Neuronal stem cell (in vitro differentiated cells): ENCODE data around the gene CEACAM19.
"Not testable (repeated sequence)": the region's sequence is repeated elsewhere in the genome, so short reads cannot be mapped to it uniquely, and the experiment has no call there.

Source experiments
- DNase-seq: peaks from one replicate; pipeline ENCODE4 v3.0.0-alpha.2; 2013; ENCODE audit warnings: low spot score
- H2AFZ ChIP-seq: one replicate; pipeline ENCODE4 v1.6.1; 2013; ENCODE audit warnings: mild to moderate bottlenecking, low read length, inconsistent platforms
- H2AK5ac ChIP-seq: 2 replicates; pipeline ENCODE4 v1.6.1; 2013; ENCODE audit warnings: low read depth, mild to moderate bottlenecking, inconsistent platforms, low read length, moderate library complexity, mixed read lengths
- H2BK120ac ChIP-seq: 2 replicates; pipeline ENCODE4 v1.6.1; 2013; ENCODE audit warnings: low read depth, mild to moderate bottlenecking, inconsistent platforms, low read length, moderate library complexity, mixed read lengths
- H2BK12ac ChIP-seq: one replicate; pipeline ENCODE4 v1.6.1; 2013; ENCODE audit warnings: low read length, inconsistent platforms
- H2BK15ac ChIP-seq: 2 replicates; pipeline ENCODE4 v1.6.1; 2013; ENCODE audit warnings: mild to moderate bottlenecking, low read length, inconsistent platforms, mixed read lengths
- H2BK5ac ChIP-seq: one replicate; pipeline ENCODE4 v1.6.1; 2013; ENCODE audit warnings: inconsistent platforms, mild to moderate bottlenecking, low read length, moderate library complexity
- H3K14ac ChIP-seq: one replicate; pipeline ENCODE4 v1.6.1; 2013; ENCODE audit warnings: low read length, inconsistent platforms
- H3K18ac ChIP-seq: 2 replicates; pipeline ENCODE4 v1.6.1; 2013; ENCODE audit warnings: low read length, inconsistent platforms
- H3K23ac ChIP-seq: 2 replicates; pipeline ENCODE4 v1.6.1; 2013; ENCODE audit warnings: low read depth, mild to moderate bottlenecking, mixed read lengths, low read length, inconsistent platforms; ENCODE audit not compliant: poor library complexity
- H3K27ac ChIP-seq: replicated peaks from 3 replicates; pipeline ENCODE4 v1.5.1; 2013; ENCODE audit warnings: low read length, inconsistent platforms
- H3K27me3 ChIP-seq, 3 experiments: 2 replicates each; pipeline ENCODE4 v1.6.1; 2013; ENCODE audit warnings: low read length in 3 of 3, mild to moderate bottlenecking in 2 of 3, inconsistent platforms in 1 of 3, low read depth in 1 of 3, mixed read lengths in 1 of 3, moderate library complexity in 1 of 3; ENCODE audit not compliant: control insufficient read depth in 3 of 3, insufficient read depth in 3 of 3
- H3K36me3 ChIP-seq, 2 donors: replicated peaks in 1 of 2; 2 replicates each; pipeline ENCODE4 v1.6.1; 2013; ENCODE audit warnings: low read length in 2 of 2; ENCODE audit not compliant: control insufficient read depth in 2 of 2, insufficient read depth in 2 of 2
- H3K4ac ChIP-seq: 2 replicates; pipeline ENCODE4 v1.6.1; 2013; ENCODE audit warnings: inconsistent platforms, mild to moderate bottlenecking, low read length, moderate library complexity
- H3K4me1 ChIP-seq, 2 donors: 1 replicate in 1 of 2; 2 replicates in 1 of 2; pipeline ENCODE4 v1.6.1; 2013; ENCODE audit warnings: low read length in 2 of 2, low read depth in 1 of 2; ENCODE audit not compliant: control insufficient read depth in 2 of 2, insufficient read depth in 1 of 2
- H3K4me2 ChIP-seq: one replicate; pipeline ENCODE4 v1.6.1; 2013; ENCODE audit warnings: mild to moderate bottlenecking, low read length, inconsistent platforms; ENCODE audit not compliant: insufficient read depth, poor library complexity, severe bottlenecking
- H3K4me3 ChIP-seq, 2 donors: 2 replicates each; pipeline ENCODE4 v1.5.1; 2013; ENCODE audit warnings: low read length in 2 of 2, mild to moderate bottlenecking in 2 of 2, inconsistent platforms in 1 of 2, moderate library complexity in 1 of 2
- H3K79me1 ChIP-seq: one replicate; pipeline ENCODE4 v1.6.1; 2013; ENCODE audit warnings: low read depth, mild to moderate bottlenecking, inconsistent platforms, low read length, moderate library complexity
- H3K9ac ChIP-seq: one replicate; pipeline ENCODE4 v1.6.1; 2013; ENCODE audit warnings: mild to moderate bottlenecking, low read depth, low read length, inconsistent platforms; ENCODE audit not compliant: poor library complexity
- H3K9me3 ChIP-seq, 2 donors: replicated peaks in 1 of 2; 2 replicates each; pipeline versions ENCODE3 to v1.6.1; 2013; ENCODE audit warnings: low read length in 2 of 2, mild to moderate bottlenecking in 2 of 2, inconsistent platforms in 1 of 2, low read depth in 1 of 2, mixed read lengths in 1 of 2, moderate library complexity in 1 of 2; ENCODE audit not compliant: control insufficient read depth in 2 of 2, insufficient read depth in 1 of 2
- H4K8ac ChIP-seq: one replicate; pipeline ENCODE4 v1.6.1; 2013; ENCODE audit warnings: low read depth, mild to moderate bottlenecking, inconsistent platforms, low read length, moderate library complexity
- H4K91ac ChIP-seq: one replicate; pipeline ENCODE4 v1.6.1; 2013; ENCODE audit warnings: low read length, low read depth, mild to moderate bottlenecking, inconsistent platforms; ENCODE audit not compliant: poor library complexity
- WGBS, 2 donors: extraction: QIAGEN DNeasy Blood & Tissue Kit; methylation state at CpG; one replicate each; pipeline ENCODE4 v1.1.7; 2013; ENCODE audit warnings: missing lambda C conversion rate in 2 of 2, mixed read lengths in 1 of 2; ENCODE audit not compliant: insufficient read length in 2 of 2, insufficient replicate concordance in 1 of 2; ENCODE audit errors: extremely low coverage in 2 of 2; 5-methylcytosine and 5-hydroxymethylcytosine counted together

Gene CEACAM19

DNA sequence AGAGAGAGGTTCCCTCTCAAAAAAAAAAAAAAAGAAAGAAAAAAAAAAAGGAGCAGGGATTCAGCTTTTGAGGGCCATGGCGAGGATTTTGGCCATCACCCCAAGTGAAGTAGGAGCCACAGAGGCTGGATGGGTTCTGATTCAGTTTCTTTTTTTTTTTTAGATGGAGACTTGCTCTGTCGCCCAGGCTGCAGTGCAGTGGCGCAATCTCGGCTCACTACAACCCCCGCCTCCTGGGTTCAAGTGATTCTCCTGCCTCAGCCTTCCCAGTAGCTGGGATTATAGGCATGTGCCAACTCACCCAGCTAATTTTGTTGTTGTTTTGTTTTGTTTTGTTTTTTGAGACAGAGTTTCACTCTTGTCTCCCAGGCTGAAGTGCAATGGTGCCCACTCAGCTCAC is 50.1 kb downstream of the CEACAM19 start:
- H2BK15ac ChIP-seq, H2AFZ ChIP-seq, H3K9me3 ChIP-seq, H3K4ac ChIP-seq, H2BK5ac ChIP-seq, H3K4me3 ChIP-seq, H3K23ac ChIP-seq, H3K4me2 ChIP-seq, H3K18ac ChIP-seq, H2BK12ac ChIP-seq, H4K8ac ChIP-seq, H3K79me1 ChIP-seq, H3K9ac ChIP-seq, DNase-seq, H3K14ac ChIP-seq, H3K36me3 ChIP-seq, H4K91ac ChIP-seq, H3K27me3 ChIP-seq, H2BK120ac ChIP-seq, H2AK5ac ChIP-seq, H3K27ac ChIP-seq: not testable (repeated sequence)
- peaks cover 9 to 13% of the 10 kb centered on the region in 2 donors for H3K4me1 ChIP-seq
- WGBS, 2 donors = no CpG with 5 or more reads among the region's 5 CpGs

DNA sequence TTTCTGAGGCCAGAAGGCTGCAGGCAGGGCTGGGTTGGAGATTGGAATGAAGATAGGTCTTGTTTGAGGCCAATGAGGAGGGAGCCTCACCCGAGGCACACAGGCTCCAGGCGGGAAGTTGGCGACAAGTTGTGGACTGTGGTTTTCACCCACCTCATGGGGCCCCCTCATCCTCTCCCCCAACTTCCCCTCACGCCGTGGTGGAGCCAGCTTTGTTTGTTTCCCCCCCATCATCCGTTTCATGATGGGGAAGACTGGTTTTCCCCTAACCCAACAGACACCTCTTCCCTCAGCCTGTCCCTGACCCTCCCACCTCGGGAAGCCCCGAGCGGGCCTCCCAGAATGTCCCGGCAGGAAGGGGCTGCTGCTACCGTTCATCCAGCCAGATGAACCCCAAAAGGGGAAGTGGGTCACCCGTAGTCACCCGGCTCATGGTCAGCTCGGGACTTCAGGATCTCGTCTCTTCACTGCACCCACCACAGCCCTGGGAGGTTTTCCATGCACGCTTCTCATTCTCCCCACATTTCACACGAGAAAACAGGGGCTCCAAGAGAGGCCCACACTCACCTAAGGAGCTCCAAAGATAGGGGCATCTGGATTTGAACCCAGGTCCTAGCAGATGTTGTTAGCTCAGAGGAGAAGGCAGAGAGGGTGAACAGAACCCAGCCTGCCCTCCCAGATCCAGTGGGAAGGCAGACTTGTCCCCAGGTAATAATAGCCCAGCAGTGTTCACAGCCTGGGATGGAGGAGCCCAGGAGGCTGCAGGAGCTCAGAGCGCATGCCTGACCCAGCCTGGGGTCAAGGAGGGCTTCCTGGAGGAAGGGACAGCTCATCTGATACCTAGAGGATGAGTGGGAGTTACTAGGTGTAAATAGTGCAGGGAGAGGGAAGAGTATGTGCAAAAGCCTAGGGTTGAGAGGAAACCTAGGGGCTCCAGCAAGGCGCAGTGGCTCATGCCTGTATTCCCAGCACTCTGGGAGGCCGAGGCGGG is 51.1 kb downstream of the CEACAM19 start:
- Histone ChIP-seq H3K79me1 (no peaks in the 10 kb centered on the region), H3K4me3 (no peak overlapping the region), H4K91ac (no peak overlapping the region), H2BK5ac (peak overlapping the region; percentile 66), H3K9ac (no peak overlapping the region), H3K18ac (peak overlapping the region; percentile 41), H3K23ac (no peak overlapping the region), H3K4me1 (peaks cover 9 to 13% of the 10 kb centered on the region in 2 donors), H4K8ac (no peak overlapping the region), H3K27ac (no peak overlapping the region), H3K27me3 (peaks cover 0 to 1% (median 0%) of the 10 kb centered on the region in 3 experiments), H2BK15ac (peak overlapping the region; percentile 69), H2AFZ (no peak overlapping the region), H3K4me2 (no peak overlapping the region), H3K9me3 (no peaks in the 10 kb centered on the region), H3K36me3 (no peaks in the 10 kb centered on the region), H2BK120ac (no peak overlapping the region), H2BK12ac (peak overlapping the region; percentile 94), H2AK5ac (peak overlapping the region; percentile 64), H3K4ac (no peak overlapping the region), H3K14ac (no peak overlapping the region)
- DNase-seq = no peak
- no CpG with 5 or more reads among the region's 21 CpGs for WGBS, 2 donors

DNA sequence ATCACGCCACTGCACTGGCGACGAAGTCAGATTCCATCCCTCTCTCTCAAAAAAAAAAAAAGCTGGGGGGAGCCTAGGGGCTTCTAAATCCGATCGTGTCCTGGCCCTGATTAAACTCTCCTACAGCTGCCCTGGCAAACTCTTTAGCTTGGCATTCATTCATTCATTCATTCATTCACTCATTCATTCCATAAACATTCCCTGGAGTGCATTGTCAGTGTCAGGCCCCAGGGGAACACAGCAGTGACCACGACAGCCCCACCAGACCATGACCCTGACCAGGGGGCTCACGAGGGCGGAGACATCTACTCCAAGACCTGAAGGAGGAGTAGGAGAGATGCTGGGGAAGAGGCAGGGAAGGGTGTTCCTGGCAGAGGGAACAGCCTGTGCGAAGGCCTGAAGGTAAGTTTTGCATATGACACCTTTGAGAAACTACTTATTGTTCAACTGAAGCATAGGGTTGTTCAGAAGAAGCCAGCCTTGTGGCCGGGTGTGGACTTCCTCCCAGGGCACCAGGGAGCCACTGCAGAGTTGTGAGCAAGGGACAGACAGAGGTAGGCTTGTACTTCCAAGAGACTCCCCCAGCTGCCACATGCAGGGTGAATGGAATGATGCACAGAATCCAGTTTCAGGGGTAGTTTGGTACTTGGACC is 52.1 kb downstream of the CEACAM19 start:
- Histone ChIP-seq H3K23ac (no peak overlapping the region), H2AFZ (no peak overlapping the region), H2AK5ac (no peak overlapping the region), H3K27me3 (peaks cover 0 to 1% (median 0%) of the 10 kb centered on the region in 3 experiments), H3K4ac (no peak overlapping the region), H3K18ac (no peak overlapping the region), H2BK12ac (no peak overlapping the region), H3K27ac (no peak overlapping the region), H2BK120ac (no peak overlapping the region), H3K9ac (no peak overlapping the region), H3K4me1 (peaks cover 6 to 12% of the 10 kb centered on the region in 2 donors), H2BK15ac (no peak overlapping the region), H3K36me3 (no peaks in the 10 kb centered on the region), H3K4me3 (no peak overlapping the region), H3K4me2 (no peak overlapping the region), H3K14ac (no peak overlapping the region), H2BK5ac (no peak overlapping the region), H4K91ac (no peak overlapping the region), H4K8ac (no peak overlapping the region), H3K79me1 (no peaks in the 10 kb centered on the region), H3K9me3 (no peaks in the 10 kb centered on the region)
- no peak for DNase-seq
- WGBS, 2 donors = no CpG with 5 or more reads among the region's 10 CpGs

DNA sequence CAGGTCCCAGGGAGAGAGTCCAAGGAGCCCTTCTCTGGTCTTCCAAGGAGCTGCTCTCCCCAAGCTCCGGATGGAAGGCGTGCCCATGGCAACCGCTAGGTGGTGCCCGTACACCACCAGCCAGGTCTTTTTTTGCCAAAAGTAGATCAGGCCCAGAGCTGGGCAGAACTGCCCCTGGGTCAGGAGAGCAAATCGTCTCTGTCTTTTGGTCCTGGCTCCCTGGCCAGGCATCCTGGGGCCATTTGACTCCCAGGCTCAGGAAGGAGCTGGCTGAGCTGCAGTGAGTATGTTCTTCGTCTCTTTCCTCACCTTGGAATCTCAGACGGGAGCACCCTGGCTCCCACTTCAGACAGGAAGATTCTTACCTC is 52.7 kb downstream of the CEACAM19 start:
- DNase-seq = peak; percentile 70
- Histone ChIP-seq H3K9ac (no peak overlapping the region), H2AK5ac (no peak overlapping the region), H3K27me3 (peaks cover 0 to 1% (median 0%) of the 10 kb centered on the region in 3 experiments), H3K27ac (no peak overlapping the region), H3K36me3 (no peaks in the 10 kb centered on the region), H2BK12ac (no peak overlapping the region), H3K4me3 (no peak overlapping the region), H3K4me1 (peaks cover 4 to 7% of the 10 kb centered on the region in 2 donors), H4K91ac (no peak overlapping the region), H3K23ac (no peak overlapping the region), H3K4ac (no peak overlapping the region), H3K9me3 (no peaks in the 10 kb centered on the region), H3K18ac (no peak overlapping the region), H2BK15ac (peak overlapping the region; percentile 19), H3K79me1 (no peaks in the 10 kb centered on the region), H4K8ac (no peak overlapping the region), H2BK120ac (no peak overlapping the region), H3K14ac (no peak overlapping the region), H3K4me2 (no peak overlapping the region), H2AFZ (peak overlapping the region; percentile 45), H2BK5ac (no peak overlapping the region)
- WGBS, 2 donors = no CpG with 5 or more reads among the region's 7 CpGs
